Testis (tissue), 2 donors: ENCODE data around the gene GTPBP3.

ENCODE experiments used
- POLR2A ChIP-seq: fragments of 450-650 bp; IDR thresholded peaks from one replicate; pipeline ENCODE4 v1.6.1; 2017; ENCODE audit warnings: antibody characterized with exemption, mild to moderate bottlenecking, moderate library complexity
- TF ChIP-seq, protein P1 (sequence below), 3 experiments: fragments of 450-650 bp in 2 of 3; fragments of 200-600 bp in 1 of 3; sonication (generic) in 1 of 3; IDR thresholded peaks; one replicate each; pipeline ENCODE4 v1.5.1; 2016 to 2019; ENCODE audit warnings: antibody characterized with exemption in 3 of 3, mild to moderate bottlenecking in 2 of 3, moderate library complexity in 1 of 3

GRCh38 chr19:17358395-17358794 is 21.0 kb downstream of the GTPBP3 start:
- TF ChIP-seq, protein P1, sequence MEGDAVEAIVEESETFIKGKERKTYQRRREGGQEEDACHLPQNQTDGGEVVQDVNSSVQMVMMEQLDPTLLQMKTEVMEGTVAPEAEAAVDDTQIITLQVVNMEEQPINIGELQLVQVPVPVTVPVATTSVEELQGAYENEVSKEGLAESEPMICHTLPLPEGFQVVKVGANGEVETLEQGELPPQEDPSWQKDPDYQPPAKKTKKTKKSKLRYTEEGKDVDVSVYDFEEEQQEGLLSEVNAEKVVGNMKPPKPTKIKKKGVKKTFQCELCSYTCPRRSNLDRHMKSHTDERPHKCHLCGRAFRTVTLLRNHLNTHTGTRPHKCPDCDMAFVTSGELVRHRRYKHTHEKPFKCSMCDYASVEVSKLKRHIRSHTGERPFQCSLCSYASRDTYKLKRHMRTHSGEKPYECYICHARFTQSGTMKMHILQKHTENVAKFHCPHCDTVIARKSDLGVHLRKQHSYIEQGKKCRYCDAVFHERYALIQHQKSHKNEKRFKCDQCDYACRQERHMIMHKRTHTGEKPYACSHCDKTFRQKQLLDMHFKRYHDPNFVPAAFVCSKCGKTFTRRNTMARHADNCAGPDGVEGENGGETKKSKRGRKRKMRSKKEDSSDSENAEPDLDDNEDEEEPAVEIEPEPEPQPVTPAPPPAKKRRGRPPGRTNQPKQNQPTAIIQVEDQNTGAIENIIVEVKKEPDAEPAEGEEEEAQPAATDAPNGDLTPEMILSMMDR (IDR thresholded peaks at IDR 0.05), result no peak
- TF ChIP-seq POLR2A, result no peak
